GOT3 (cell line): Measurements from ENCODE around the gene AASDH.

Experiments used
- DNase-seq: peaks from one replicate; lab custom pipeline; 2025; ENCODE audit warnings: mixed read lengths; lab: John Stamatoyannopoulos, UW

AASDH gene, protein sequence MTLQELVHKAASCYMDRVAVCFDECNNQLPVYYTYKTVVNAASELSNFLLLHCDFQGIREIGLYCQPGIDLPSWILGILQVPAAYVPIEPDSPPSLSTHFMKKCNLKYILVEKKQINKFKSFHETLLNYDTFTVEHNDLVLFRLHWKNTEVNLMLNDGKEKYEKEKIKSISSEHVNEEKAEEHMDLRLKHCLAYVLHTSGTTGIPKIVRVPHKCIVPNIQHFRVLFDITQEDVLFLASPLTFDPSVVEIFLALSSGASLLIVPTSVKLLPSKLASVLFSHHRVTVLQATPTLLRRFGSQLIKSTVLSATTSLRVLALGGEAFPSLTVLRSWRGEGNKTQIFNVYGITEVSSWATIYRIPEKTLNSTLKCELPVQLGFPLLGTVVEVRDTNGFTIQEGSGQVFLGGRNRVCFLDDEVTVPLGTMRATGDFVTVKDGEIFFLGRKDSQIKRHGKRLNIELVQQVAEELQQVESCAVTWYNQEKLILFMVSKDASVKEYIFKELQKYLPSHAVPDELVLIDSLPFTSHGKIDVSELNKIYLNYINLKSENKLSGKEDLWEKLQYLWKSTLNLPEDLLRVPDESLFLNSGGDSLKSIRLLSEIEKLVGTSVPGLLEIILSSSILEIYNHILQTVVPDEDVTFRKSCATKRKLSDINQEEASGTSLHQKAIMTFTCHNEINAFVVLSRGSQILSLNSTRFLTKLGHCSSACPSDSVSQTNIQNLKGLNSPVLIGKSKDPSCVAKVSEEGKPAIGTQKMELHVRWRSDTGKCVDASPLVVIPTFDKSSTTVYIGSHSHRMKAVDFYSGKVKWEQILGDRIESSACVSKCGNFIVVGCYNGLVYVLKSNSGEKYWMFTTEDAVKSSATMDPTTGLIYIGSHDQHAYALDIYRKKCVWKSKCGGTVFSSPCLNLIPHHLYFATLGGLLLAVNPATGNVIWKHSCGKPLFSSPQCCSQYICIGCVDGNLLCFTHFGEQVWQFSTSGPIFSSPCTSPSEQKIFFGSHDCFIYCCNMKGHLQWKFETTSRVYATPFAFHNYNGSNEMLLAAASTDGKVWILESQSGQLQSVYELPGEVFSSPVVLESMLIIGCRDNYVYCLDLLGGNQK

DNA sequence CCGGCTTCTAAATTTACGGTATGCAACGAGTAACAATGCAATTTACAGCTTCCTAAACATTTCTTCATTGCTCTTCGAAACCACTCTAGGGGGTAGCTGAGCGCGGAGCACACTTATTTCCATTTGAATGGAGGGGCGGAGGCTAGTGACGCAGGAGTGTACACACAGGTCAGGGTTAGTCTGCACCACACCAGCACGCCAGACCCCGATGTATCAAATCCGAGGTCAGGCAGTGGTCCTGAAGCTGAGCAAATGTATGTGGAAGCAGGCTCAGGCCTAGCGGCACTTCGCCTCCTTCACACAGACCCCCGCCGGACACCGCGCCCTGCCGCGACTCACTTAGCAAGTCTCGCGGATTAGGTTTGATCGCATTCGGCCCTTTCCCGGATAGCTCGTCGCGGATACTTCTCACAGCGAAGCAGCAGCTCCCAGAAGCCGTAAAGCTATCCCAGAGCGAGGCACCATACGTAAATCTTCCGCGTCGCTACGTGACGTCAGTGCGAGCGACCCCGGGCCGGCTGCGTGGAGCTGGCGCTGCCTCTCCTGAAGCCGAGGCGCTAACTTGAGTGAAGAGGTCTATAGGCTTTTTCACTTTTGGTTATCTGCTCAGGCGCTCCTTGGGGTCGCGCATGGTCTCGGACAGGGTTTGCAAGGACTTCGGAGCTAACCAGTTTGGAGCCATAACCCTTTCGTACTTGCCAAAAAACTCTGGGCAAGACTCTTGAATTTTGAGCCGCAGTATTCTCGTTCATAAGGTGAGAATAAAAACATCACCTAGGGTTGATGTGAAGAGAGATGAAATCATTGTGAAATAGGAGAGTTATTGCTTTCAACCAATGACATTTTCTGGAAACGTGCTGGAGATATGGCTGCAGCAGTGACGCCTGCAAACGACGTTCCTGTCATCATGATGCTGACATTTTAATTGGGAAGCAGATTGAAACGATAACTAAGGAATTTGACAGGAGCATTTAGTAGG, at the start of gene AASDH:
AASDH (minus strand) TSS at position 469 of the 979 bp plus-strand sequence. CDS start 3,192 bp downstream, outside the sequence.
- peak; percentile 58 for DNase-seq

DNA sequence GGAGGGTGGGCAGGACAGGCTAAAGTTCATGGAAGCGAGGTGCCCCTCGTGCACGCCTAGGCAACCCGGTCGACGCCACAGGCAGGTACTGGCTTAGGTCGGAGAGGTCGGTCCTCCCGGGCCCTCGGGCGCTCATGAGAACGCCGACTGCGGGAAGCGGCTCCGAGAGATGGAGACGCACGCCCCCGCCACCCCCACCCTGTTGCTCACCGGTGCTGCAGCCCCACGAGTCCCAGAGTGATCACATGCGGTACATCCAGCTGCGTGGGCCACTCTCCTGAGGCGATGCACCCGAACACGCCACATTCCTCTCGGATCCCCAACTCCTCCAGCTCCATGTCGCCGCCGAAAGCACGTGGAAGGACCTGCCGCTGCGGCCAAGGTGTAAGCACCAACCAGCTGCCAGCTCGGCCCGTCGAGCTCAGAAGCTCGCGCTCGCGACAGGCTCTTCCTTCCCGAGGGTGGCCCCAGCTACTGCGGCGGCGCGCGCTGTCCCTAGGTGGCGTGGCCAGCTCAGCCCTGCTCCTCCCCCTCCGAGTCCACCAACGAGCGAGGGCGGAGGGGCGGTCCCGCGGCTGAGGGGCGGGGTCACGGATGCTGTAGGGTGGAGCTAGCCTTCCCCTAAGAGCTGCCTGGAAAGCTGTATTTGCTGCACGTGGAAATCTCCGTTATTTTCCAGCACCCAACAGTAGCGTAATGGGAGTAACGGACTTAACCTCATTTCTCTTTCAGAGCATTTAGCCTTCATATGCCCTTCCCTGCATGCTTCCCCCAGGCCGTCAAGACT, 48.0 kb upstream of the AASDH start, which contains the start of gene PPAT:
PPAT (minus strand) TSS at position 476 of the 787 bp plus-strand sequence; CDS start at position 338, 138 bp downstream.
- DNase-seq = peak; percentile 82

DNA sequence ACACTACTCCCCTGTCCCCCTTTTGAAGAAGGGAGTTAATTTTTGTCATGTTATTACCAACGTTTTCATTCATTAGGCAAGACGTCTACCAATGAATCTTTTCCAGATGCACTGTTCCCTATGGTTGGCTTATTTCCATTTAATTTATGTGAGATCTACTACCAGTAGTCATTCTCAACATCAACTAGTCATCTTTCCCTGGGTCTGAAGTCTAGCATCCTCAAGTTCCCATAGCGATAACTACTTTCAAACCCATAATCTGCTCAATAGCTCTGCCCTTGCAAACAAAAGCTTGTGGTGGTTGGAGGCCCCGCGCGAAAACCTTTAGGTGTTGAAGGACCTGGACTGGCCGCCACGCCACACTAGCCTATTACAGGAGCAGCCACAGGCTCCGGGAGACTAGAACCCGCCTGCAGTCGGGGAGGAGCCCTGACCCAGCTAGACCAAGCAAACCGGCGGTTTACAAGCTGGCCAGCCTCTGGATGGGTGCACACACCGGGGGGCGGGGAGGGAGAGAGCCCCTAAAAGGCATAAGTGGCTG, 47.4 kb upstream of the AASDH start:
- DNase-seq = no peak

DNA sequence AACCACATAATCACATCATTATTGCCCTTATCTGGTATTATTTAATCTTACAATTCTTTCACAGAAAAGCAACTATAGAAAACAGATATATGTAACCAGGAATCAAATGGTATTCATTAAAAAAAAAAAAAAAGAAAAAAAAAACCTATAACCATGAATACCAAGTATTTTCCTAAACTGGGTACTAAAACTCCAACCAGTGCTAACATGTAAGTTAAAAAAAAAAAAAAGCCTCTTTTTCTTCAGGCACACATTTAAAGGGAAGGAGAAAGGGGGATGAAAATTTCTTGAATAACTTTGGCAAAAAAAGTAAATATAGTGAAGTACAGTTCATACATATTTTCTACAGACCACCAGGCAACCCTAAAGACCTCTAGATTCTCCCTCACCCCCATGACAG, 46.0 kb upstream of the AASDH start:
- DNase-seq = no peak

DNA sequence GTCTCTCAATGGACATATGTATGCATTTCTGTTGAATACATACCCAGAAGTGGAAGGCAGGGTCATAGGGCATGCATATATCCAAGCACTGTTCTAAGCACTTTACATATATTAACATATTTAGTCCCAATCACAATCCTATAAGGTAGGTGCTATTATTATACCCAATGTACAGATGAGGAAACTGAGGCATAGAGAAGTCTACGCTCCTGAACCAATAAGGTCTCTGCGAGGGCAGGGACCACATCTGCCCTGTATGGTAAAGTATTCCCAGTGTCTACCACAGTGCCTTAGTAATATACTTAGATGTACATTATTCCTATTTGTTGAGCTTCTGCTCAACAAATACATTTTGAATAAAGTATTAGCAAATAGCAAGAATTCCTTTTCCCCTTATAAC, 42.9 kb upstream of the AASDH start:
- no peak for DNase-seq

DNA sequence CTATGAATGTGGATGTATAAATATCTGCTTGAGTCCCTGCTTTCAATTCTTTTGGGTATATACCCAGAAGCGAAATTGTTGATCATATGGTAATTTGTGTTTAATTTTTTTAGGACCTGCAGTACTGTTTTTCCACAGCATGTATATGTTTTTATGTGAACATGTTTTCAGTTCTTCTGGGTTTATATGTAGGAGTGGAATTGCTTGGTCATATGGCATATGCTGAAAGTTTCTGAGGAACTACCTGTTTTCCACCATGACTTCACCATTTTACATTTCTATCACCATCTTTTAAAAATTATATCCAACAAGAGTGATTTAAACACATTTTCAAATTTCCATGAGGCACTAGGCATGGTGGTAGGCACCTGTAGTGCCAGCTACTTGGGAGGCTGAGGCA, 39.9 kb upstream of the AASDH start:
- no peak for DNase-seq

DNA sequence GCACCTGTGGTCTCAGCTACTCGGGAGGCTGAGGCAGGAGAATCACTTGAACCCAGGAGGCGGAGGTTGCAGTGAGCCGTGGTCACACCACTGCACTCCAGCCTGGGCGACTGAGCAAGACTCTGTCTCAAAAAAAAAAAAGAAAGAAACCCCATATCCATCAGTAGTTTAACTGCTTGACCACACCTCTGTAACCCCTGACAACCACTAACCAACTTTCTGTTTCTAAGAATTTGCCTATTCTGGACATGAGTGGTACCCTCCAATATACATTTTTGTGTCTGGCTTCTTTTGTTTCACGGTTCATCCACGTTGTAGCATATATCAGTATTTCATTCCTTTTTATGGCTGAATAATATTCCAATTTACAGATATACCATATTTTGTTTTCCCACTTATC, 39.0 kb upstream of the AASDH start:
- no peak for DNase-seq

DNA sequence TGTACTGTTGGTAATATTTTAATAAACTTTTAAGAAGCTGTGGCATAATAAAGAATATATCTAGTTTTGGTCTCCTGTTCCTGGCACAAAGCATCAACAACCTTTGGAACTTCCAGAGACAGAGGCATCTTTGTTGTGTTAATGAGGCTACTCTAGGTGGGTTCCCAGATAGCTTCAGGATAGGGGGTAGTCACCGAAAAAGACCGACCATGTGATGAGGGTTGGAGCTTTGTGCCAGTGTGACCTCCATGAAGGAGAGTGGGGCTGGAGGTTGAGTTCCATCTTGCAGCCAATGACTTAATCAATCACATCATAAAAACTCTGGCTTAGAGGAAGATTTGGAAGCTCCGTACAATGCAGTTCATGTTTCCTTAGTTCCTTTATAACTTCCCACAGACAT, 38.2 kb upstream of the AASDH start:
- DNase-seq = no peak

DNA sequence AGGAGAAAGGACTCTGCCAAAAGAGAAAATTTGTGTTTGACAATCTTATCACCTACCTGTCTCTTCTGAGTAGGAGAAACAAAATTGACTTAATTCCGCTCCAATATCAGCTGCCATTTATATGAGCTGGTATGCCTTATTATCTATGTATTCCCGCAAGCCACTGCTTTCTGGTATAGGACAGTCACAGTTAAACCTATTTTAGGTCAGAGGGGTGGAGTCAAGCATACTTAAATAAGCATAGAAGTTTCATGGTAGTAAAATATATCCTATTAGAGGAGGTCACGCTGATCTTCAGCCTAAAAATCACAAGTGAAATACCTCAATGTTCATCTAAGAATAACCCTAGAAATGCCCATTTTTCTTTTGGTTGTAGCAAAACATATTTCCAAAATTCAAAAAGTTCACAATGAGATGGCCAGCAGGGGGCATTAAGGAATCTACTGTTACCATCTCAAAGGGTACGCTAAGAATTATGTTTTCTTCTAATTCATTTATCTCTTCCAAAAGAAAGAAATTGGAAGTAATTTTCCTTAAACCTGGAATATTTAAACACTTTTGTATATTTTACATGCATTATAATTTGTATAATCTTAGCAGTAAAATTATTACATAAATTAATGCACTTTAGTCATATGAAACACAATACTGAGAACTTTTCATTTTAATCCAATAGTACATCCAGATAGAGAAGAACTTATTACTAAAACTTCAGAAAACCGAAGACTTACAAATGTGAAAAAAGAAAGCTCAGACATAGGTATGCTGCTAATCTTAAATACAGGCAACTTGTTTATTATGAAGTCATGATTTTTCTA, 37.6 kb upstream of the AASDH start:
- no peak for DNase-seq

DNA sequence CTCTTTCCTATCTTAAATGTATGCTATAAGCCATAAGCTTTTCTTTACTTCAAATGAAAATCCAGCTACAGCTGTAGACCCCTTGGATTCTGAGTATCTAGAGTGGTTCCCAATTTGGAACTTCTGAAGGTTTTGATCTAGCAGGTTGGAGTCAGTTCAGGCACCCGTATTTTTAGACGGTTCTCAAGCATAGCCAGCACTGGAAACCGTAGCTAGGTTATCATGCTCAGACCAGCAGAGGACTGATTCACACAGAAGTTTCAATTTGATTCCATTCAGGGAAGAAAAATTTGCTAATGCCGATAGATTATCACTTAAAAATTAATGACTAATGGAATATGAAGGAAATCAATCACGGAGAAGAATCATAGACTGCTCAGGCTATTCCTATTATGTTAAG, 36.9 kb upstream of the AASDH start:
- no peak for DNase-seq

DNA sequence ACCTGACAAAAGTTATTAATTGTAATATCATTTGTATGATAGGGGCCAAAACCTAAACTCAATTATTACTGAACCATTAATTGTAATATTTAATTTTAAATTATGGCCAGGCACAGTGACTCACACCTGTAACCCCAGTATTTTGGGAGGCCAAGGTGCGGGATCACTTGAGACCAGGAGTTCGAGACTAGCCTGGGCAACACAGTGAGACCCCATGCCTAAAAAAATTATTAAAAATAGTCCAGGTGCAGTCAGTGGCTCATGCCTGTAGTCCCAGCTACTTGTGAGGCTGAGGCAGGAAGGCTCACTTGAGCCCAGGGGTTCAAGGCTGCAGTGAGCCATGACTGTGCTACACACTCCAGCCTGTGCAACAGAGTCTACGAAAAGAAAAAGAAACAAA, 30.1 kb upstream of the AASDH start:
- DNase-seq = no peak

DNA sequence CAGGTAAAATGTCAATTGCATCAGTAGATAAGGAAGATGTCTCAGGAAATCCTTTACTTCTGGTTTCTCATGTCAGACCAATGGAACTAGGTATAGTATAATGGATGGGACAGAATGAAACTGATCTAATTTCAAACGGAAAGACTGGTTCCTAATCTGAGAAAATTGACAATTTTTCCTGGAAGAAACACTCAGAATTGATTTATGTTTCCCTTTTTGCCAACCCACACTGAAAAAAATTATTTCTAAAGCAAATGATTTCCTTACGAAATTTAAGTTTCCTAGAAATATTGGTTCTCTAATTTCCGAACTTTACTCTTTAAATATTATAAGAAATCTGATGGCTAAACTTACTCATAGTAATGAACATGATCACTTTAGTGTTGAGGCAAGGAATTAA, 29.1 kb upstream of the AASDH start:
- DNase-seq = no peak

DNA sequence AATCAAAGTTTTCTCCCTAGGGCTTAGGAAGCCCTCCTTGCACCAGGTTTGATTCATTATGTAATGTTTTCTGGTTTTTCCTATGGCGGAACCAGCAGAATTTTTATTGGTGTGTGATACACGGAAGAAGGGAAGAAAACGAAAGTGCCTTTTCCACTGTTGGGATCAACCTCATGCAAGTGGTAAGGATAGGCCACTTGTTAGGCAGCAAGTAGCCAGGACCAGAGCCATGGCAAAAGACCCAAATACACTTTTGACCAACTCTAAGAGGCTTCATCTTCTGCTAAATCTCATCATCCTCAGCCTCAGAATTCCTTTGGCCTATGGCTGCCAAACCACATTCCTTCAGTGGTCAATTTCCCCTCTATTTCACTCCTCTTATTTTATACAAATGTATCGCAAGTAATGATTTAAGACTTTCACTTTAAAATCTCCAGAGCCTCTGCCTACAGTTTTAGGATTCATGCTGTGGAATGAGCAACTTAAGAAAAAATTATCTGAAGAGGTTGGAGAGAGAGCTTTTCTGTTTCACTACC, 26.9 kb upstream of the AASDH start:
- DNase-seq = no peak

DNA sequence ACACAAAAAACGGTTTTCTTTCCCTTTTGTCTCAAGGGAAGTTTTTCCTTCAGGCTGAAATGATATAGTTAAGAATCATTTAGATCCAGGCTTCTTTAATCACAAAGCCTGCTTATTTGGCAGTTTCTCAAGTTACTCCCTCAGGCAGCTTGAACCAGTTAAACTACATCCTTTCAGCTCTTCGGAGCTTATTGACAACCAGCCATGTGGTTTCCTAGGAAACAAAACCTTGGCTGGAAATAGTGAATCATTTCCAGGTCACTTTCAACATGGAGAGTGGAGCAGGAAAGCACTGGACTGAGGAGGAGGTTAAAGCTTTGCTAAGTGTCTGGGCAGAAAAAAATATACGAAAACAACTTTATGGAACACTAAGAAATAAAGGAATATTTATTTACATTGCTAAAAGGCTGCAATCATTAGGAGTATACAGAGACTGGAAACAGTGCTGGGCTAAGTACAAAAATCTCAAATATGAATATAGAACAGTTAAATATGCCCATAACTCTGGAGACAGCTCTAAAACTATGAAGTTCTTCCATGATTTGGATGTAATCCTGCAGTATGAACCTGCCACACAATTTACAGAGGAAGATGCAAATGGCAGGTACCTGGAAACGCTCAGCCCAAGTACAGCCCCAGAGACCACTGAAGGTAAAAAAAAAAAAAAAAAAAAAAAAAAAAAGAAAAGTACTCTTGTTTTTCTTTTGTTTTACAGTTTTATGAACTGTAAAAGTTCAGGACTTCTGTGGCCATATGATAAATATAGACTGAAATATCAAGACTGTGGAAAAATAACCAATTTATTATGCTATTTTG, 23.2 kb upstream of the AASDH start:
- DNase-seq = peak; percentile 17

DNA sequence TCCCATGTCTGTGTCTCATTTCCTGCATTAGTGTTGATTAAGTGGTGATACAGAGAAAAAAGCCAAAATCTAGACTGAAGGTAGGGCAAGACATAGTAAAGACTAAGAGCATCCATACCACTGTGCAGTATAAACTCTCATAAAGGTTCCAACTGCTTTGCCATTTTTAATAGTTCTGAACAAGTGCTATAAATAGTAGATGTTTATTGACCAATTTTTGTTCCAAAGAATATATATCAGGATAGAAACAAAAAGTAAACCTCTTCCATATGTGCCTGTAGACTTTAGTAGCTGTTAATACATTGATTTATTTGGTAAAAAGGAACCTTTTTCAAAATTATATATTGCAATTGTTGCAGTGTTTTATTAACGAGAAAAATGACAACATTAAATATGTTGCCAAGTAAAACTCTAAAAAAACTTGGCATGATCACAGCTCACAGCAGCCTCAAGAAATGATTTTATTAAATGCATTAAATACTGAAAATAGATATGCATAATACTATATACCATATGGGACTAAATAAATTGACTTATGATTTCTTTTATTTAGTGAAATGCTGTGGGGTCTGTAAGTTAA, 22.3 kb upstream of the AASDH start:
- no peak for DNase-seq

DNA sequence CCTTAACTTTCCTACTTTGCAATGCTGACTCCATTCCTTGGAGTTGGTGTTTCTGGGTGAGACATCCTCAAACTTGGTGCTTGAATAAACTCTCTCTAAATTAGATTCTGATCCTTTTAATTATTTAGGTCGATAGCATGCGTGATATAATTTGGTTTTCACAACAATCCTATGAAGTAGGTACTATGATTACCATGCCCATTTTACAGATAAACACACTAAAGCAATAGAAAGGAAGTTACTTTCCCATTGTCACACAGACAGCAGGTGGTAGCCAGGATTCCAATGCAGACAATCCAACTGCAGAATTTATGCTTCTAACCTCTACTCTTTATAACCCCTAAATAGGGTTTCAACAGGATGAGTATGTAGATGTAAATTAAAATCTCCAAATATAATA, 21.7 kb upstream of the AASDH start:
- no peak for DNase-seq

DNA sequence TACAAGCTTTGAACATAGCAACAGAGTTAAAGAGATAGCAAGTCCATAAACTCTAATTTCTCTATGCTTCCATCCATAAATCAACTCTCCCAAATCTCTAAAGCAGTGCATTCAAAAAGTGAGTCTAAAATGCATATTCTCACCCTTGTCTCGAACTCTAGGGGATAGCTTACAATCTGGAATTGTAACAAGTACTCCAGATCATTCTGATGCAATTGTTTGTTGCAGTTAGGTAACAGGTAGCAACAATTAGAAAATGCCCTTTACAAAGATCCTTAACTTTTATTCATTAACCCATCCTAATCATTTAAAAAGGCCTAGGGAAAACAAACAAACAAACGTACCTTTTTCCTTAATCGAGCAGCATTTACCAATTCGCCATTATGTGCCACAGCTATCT, 18.9 kb upstream of the AASDH start:
- no peak for DNase-seq

DNA sequence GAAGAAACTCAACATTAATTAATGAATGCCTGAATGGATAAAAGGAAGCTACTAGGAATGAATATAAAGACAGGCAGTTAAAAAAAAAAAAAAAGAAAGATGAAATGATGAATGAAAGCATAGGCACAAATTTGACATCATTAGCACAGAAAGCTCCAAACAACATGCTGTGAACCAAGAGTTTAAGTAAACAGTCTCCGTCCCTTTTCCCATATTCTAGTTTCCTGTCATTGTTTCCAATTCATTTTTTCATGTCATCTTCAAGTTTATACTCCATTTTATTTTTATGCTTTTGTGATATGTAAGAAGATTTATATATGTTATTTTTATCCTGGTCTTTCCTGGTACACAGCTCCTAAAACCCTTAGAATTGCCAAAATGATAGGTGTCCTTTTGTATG, 17.7 kb upstream of the AASDH start:
- no peak for DNase-seq
